Measurements from ENCODE around the gene SLC13A3. TPM values are rescaled to one million over a fixed set of nuclear protein-coding genes. Genes with fewer than 3 reads are reported as not detected.

SLC13A3 gene
- total and polyA plus RNA-seq, 2 donors (not counting 3 experiments of a cell fraction or from before 2014, with no cell fraction given) = 0.11 to 0.40 TPM

DNA sequence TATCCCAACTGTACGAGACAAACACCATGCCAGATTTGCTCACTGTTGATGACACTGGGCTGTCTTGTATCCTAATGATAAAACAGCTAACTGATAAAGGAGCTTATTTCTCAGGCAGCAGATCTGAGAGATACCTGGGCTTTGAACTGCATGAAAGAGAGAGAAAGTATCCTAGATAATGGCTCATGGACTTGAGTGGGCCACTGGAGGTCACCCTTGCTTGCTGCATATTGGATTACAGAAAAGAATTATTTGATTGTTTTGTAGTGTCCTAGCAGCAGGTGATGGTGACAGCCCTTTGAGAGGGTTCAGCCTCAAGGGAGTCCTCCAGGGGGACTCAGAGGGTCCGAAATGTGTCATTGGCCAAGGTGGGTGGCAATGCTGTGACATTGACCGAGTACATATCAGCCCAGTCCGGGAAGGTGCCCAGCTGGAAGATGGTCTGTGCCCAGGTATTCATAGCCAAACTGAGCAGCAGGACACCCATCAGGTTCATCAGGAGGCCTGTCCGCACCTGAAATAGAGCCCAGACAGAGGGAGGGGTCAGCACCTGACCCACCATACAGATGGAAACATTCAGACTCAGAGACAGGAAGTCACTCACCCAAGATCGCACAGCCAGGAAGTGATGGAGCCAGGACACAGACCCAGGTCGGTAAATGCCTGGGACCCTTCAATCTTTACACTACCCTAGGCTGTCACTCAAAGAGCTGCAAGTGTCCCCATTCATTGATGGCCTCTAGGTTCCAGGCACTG, 91.4 kb downstream of the SLC13A3 start:
- Histone ChIP-seq H3K9me1 (replicated peaks; ENCODE audit: control insufficient read depth, extremely low read depth, insufficient read depth, low read length) (no peaks in the 10 kb centered on the region), H3K4me3 (replicated peaks in 1 of 3; ENCODE audit: insufficient read depth in 1 of 3, low read depth in 1 of 3, low read length in 3 of 3) (no peak overlapping the region), H3K27me3 (ENCODE audit: control insufficient read depth in 2 of 2, insufficient read depth in 2 of 2, low read length in 2 of 2) (no peaks in the 10 kb centered on the region), H3K79me2 (ENCODE audit: control insufficient read depth, insufficient read depth, low read length) (no peaks in the 10 kb centered on the region), H3K4me1 (ENCODE audit: control insufficient read depth, extremely low read depth, insufficient read depth, low read length) (peaks cover 11% of the 10 kb centered on the region), H3K4me2 (ENCODE audit: insufficient read depth, low read length) (no peak overlapping the region), H3K27ac (ENCODE audit: insufficient read depth, low read depth, low read length) (no peak overlapping the region), H2AFZ (ENCODE audit: low read depth, low read length) (no peak overlapping the region), H3K36me3 (ENCODE audit: control insufficient read depth in 2 of 2, extremely low read depth in 1 of 2, insufficient read depth in 2 of 2, low read length in 2 of 2) (no peaks in the 10 kb centered on the region), H4K20me1 (replicated peaks; ENCODE audit: control insufficient read depth, extremely low read depth, insufficient read depth, low read length) (no peaks in the 10 kb centered on the region), H3K9ac (replicated peaks; ENCODE audit: extremely low read depth, insufficient read depth, low read length) (no peak overlapping the region), H3K9me3 (replicated peaks; ENCODE audit: control insufficient read depth, insufficient read depth, low read length) (no peaks in the 10 kb centered on the region)
- FAIRE-seq (no peak), DNase-seq (ENCODE audit: low read depth, low spot score) (no peak)
- dilution Hi-C loops (cut with MboI; ENCODE audit: extremely low pct_ligation_motif_present, low sequenced_read_pairs) (no loop called here), intact Hi-C loops (cut with micrococcal nuclease) (no loop called here)
- TF ChIP-seq FOS (IDR thresholded peaks at IDR 0.05; ENCODE audit: borderline replicate concordance, insufficient read depth, low read length) (no peak), JUN (IDR thresholded peaks at IDR 0.05; ENCODE audit: borderline replicate concordance, insufficient read depth, insufficient read length, low read depth) (no peak), GATA2 (IDR thresholded peaks at IDR 0.05; ENCODE audit: insufficient read depth, insufficient read length, low read depth, low read length) (no peak), EZH2 (IDR thresholded peaks at IDR 0.05; ENCODE audit: borderline replicate concordance, low read depth, low read length, severe bottlenecking) (no peak), MYC (IDR thresholded peaks at IDR 0.05; ENCODE audit: low read depth, low read length) (no peak), POLR2A (IDR thresholded peaks at IDR 0.05; ENCODE audit: low read depth, low read length) (no peak), POLR2AphosphoS5 (IDR thresholded peaks at IDR 0.05; ENCODE audit: insufficient read depth, low read depth, low read length) (no peak)
- TF ChIP-seq, protein P1, sequence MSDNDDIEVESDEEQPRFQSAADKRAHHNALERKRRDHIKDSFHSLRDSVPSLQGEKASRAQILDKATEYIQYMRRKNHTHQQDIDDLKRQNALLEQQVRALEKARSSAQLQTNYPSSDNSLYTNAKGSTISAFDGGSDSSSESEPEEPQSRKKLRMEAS (IDR thresholded peaks at IDR 0.05; ENCODE audit: insufficient read depth, insufficient read length) = no peak
- TF ChIP-seq, protein P2, sequence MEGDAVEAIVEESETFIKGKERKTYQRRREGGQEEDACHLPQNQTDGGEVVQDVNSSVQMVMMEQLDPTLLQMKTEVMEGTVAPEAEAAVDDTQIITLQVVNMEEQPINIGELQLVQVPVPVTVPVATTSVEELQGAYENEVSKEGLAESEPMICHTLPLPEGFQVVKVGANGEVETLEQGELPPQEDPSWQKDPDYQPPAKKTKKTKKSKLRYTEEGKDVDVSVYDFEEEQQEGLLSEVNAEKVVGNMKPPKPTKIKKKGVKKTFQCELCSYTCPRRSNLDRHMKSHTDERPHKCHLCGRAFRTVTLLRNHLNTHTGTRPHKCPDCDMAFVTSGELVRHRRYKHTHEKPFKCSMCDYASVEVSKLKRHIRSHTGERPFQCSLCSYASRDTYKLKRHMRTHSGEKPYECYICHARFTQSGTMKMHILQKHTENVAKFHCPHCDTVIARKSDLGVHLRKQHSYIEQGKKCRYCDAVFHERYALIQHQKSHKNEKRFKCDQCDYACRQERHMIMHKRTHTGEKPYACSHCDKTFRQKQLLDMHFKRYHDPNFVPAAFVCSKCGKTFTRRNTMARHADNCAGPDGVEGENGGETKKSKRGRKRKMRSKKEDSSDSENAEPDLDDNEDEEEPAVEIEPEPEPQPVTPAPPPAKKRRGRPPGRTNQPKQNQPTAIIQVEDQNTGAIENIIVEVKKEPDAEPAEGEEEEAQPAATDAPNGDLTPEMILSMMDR (IDR thresholded peaks at IDR 0.05; ENCODE audit: extremely low read depth in 1 of 2, insufficient read depth in 1 of 2, low read depth in 1 of 2, low read length in 2 of 2) = no peak
- ChIA-PET CTCF (interaction anchor here (0.9 to 1.5 kb wide), 3 partner anchors 13 to 135 kb away, joined by 3 to 11 read pairs (median 5); no protein-coding TSS in a partner anchor), POLR2A (interaction anchor here (1.7 kb wide), 1 partner anchor 9 kb away, joined by 8 read pairs; no protein-coding TSS in a partner anchor)
- BruUV-seq (replicated peaks) = no TSS peak
